ENCODE results near the gene CAMSAP1.

CAMSAP1 gene

GRCh38 chr9:135907431-135908092 lies at the start of gene CAMSAP1:
TSS of gene CAMSAP1 (minus strand) at chr9:135907546. CDS start at chr9:135907159, 387 bp downstream.
- H3K4me1 ChIP-seq (ENCODE audit: control insufficient read depth, insufficient read depth, low read length) = no peaks in the 10 kb centered on the region; the same call in 1 of the 2 replicates
- ChIA-PET POLR2A (interaction anchor here (0.6 to 1.3 kb wide), 15 partner anchors 12 to 665 kb away, joined by 3 to 8 read pairs (median 4); partner anchors contain the start of gene UBAC1), CTCF (no interaction called here)
- peak within 1 kb of the TSS; percentile 77 for H3K27ac ChIP-seq (ENCODE audit: extremely low read depth, low read depth, low read length)
- H3K36me3 ChIP-seq (ENCODE audit: control insufficient read depth in 2 of 2, insufficient read depth in 1 of 2, low read length in 2 of 2) = peaks cover 7 to 42% of the 10 kb centered on the region in 2 experiments; a peak in 2 of 3 replicates
- no peaks in the 10 kb centered on the region for H3K9me3 ChIP-seq (ENCODE audit: control insufficient read depth, insufficient read depth, low read depth, low read length)
- peak within 1 kb of the TSS; percentile 65 for H3K4me3 ChIP-seq (ENCODE audit: low read depth, low read length)
- TF ChIP-seq ZFHX2 (tag by site-specific recombination; conservative IDR thresholded peaks at IDR 0.05) = peak; percentile 98
- TF ChIP-seq ZNF670 (tag by site-specific recombination; IDR thresholded peaks at IDR 0.05; ENCODE audit: low read depth) = no peak
- peak; percentile 66 for TF ChIP-seq ZNF335 (tag by site-specific recombination; conservative IDR thresholded peaks at IDR 0.05)
- peak; percentile 75; the same call in 1 of the 2 replicates for TF ChIP-seq ZBTB8A (tag by site-specific recombination; IDR thresholded peaks at IDR 0.05)
- TF ChIP-seq ZNF600 (tag by site-specific recombination; IDR thresholded peaks at IDR 0.05) = peak; percentile 35; the same call in 1 of the 2 replicates
- TF ChIP-seq KLF8 (tag by site-specific recombination; IDR thresholded peaks at IDR 0.05) = peak; percentile 81; the same call in 1 of the 2 replicates
- peak; percentile 65; the same call in 1 of the 2 replicates for TF ChIP-seq PBX3 (CRISPR knock-in tag; IDR thresholded peaks at IDR 0.05)
- TF ChIP-seq ZNF133 (tag by site-specific recombination; IDR thresholded peaks at IDR 0.05) = no peak
- peak; percentile 76 for TF ChIP-seq KLF16 (tag by site-specific recombination; IDR thresholded peaks at IDR 0.05)
- TF ChIP-seq ZNF660 (tag by site-specific recombination; IDR thresholded peaks at IDR 0.05) = peak; percentile 34; the same call in 1 of the 2 replicates
- no peak for TF ChIP-seq ZNF169 (tag by site-specific recombination; IDR thresholded peaks at IDR 0.05)
- TF ChIP-seq ZSCAN23 (tag by site-specific recombination; IDR thresholded peaks at IDR 0.05) = no peak
- peak; percentile 95 for TF ChIP-seq EGR2 (tag by site-specific recombination; IDR thresholded peaks at IDR 0.05; ENCODE audit: low read depth)
- TF ChIP-seq SP2 (tag by site-specific recombination; IDR thresholded peaks at IDR 0.05) = peak; percentile 76
- no peak for TF ChIP-seq ZBTB44 (tag by site-specific recombination; IDR thresholded peaks at IDR 0.05)
- peak; percentile 91 for TF ChIP-seq SP3 (tag by site-specific recombination; IDR thresholded peaks at IDR 0.05)
- TF ChIP-seq ZNF423 (tag by site-specific recombination; IDR thresholded peaks at IDR 0.05) = peak; percentile 82
- peak; percentile 92 for TF ChIP-seq KLF9 (tag by site-specific recombination; IDR thresholded peaks at IDR 0.05; ENCODE audit: low read depth)
- no peak for TF ChIP-seq ZNF394 (tag by site-specific recombination; IDR thresholded peaks at IDR 0.05; ENCODE audit: borderline replicate concordance)
- TF ChIP-seq GLIS2 (tag by site-specific recombination; IDR thresholded peaks at IDR 0.05) = 0 out of 2 replicates have a peak, but pooled peaks have one; percentile 52
- no peak for TF ChIP-seq GLI2 (tag by site-specific recombination; IDR thresholded peaks at IDR 0.05; ENCODE audit: borderline replicate concordance, low read depth)
- TF ChIP-seq KLF7 (tag by site-specific recombination; IDR thresholded peaks at IDR 0.05; ENCODE audit: borderline replicate concordance) = 0 out of 2 replicates have a peak, but pooled peaks have one; percentile 54
- TF ChIP-seq ZNF48 (tag by site-specific recombination; IDR thresholded peaks at IDR 0.05) = no peak
- peak; percentile 17; the same call in 1 of the 2 replicates for TF ChIP-seq ZBTB20 (tag by site-specific recombination; IDR thresholded peaks at IDR 0.05)
- 0 out of 2 replicates have a peak, but pooled peaks have one; percentile 32 for TF ChIP-seq KLF17 (tag by site-specific recombination; IDR thresholded peaks at IDR 0.05)
- peak; percentile 65; the same call in 1 of the 2 replicates for TF ChIP-seq ZNF692 (tag by site-specific recombination; IDR thresholded peaks at IDR 0.05)
- peak; percentile 81 for TF ChIP-seq KLF1 (tag by site-specific recombination; IDR thresholded peaks at IDR 0.05)
- peak; percentile 48; the same call in 1 of the 2 replicates for TF ChIP-seq GLIS1 (tag by site-specific recombination; IDR thresholded peaks at IDR 0.05)
- TF ChIP-seq PRDM4 (tag by site-specific recombination; IDR thresholded peaks at IDR 0.05) = no peak
- TF ChIP-seq ZNF580 (tag by site-specific recombination; IDR thresholded peaks at IDR 0.05) = no peak
- no peak for TF ChIP-seq ZNF555 (tag by site-specific recombination; conservative IDR thresholded peaks at IDR 0.05)
